NCI-H1694 treated with DMSO at 0.1 percent for 48 hours (cell line): Measurements from ENCODE around the gene GLIPR2.

ENCODE experiments used
- DNase-seq: peaks from one replicate; lab custom pipeline; 2025; lab: John Stamatoyannopoulos, UW

Gene GLIPR2

GRCh38 chr9:36194326-36195000 is 57.9 kb downstream of the GLIPR2 start:
- DNase-seq, result no peak

GRCh38 chr9:36204906-36205547 is 68.5 kb downstream of the GLIPR2 start:
- DNase-seq, result no peak

- DNase-seq, result no peak
These were observed 70.5 kb downstream of the GLIPR2 start for GRCh38 chr9:36207016-36207415.

- no peak for DNase-seq
These were observed 71.0 kb downstream of the GLIPR2 start for GRCh38 chr9:36207546-36208012.

GRCh38 chr9:36208521-36209253 is 72.2 kb downstream of the GLIPR2 start:
- no peak for DNase-seq

GRCh38 chr9:36210722-36211121 is 74.2 kb downstream of the GLIPR2 start:
- DNase-seq, result no peak

- DNase-seq, result no peak
These were observed 75.0 kb downstream of the GLIPR2 start for GRCh38 chr9:36211510-36211909.

- no peak for DNase-seq
These were observed 76.9 kb downstream of the GLIPR2 start for GRCh38 chr9:36213387-36213786.
